Sigmoid colon (tissue), 7 donors: Measurements from ENCODE around the gene PAK4. TPM values are rescaled to one million over a fixed set of nuclear protein-coding genes. Genes with fewer than 3 reads are reported as not detected.

Experiments used
- DNase-seq: peaks from one replicate; pipeline ENCODE4 v3.0.0-alpha.2; 2019
- H3K27ac ChIP-seq, 4 donors: fragments of 200-600 bp; sonication (generic); one replicate each; pipeline ENCODE4 v1.5.1; 2016 to 2019; ENCODE audit warnings: mild to moderate bottlenecking in 1 of 4
- H3K27me3 ChIP-seq, 3 donors: fragments of 200-600 bp; sonication (generic); one replicate each; pipeline ENCODE4 v1.5.1; 2019; ENCODE audit warnings: mild to moderate bottlenecking in 1 of 3
- H3K36me3 ChIP-seq, 4 donors: fragments of 200-600 bp; sonication (generic); one replicate each; pipeline ENCODE4 v1.5.1; 2016 to 2019
- H3K4me1 ChIP-seq, 4 donors: fragments of 200-600 bp; sonication (generic); one replicate each; pipeline ENCODE4 v1.5.1; 2017 to 2019
- H3K4me3 ChIP-seq, 4 donors: fragments of 200-600 bp; sonication (generic); one replicate each; pipeline ENCODE4 v1.5.1; 2017 to 2019; ENCODE audit warnings: mild to moderate bottlenecking in 2 of 4, moderate library complexity in 1 of 4
- H3K9me3 ChIP-seq, 4 donors: fragments of 200-600 bp in 3 of 4; sonication (generic) in 3 of 4; one replicate each; pipeline versions ENCODE4 v1.5.1 to v1.6.1; 2013 to 2019
- EP300 ChIP-seq, 4 donors: sonication (generic); formaldehyde crosslinking; IDR thresholded peaks; one replicate each; pipeline ENCODE4 v1.6.1; 2017; ENCODE audit warnings: antibody characterized with exemption in 4 of 4
- POLR2A ChIP-seq, 2 donors: fragments of 450-650 bp; IDR thresholded peaks; one replicate each; pipeline ENCODE4 v1.6.1; 2016; ENCODE audit warnings: antibody characterized with exemption in 2 of 2, mild to moderate bottlenecking in 2 of 2, moderate library complexity in 2 of 2
- POLR2AphosphoS5 ChIP-seq, 4 donors: sonication (generic); formaldehyde crosslinking; IDR thresholded peaks; one replicate each; pipeline ENCODE4 v1.6.1; 2017; ENCODE audit warnings: antibody characterized with exemption in 4 of 4
- WGBS, 2 donors: extraction: QIAGEN DNeasy Blood & Tissue Kit; methylation state at CpG; one replicate each; pipeline ENCODE4 v1.1.7; 2013; 5-methylcytosine and 5-hydroxymethylcytosine counted together
- intact Hi-C: fragments of 100-400 bp; cut with DNase I; formaldehyde crosslinking; loops from one replicate; pipeline ENCODE4 v1.15.1; 2023
- polyA plus RNA-seq, 3 donors: library from polyadenylated mRNA; stranded (reverse); fragments of 200-250 nt; gene quantifications; one replicate each; pipeline ENCODE4 v1.2.3, GENCODE V29; 2013
- total RNA-seq, 4 donors: library from RNA; depleted of rRNA; stranded (reverse); fragments of >200 nt; gene quantifications; one replicate each; pipeline ENCODE4 v1.1.0, GENCODE V29; 2016
- TF ChIP-seq, protein P1 (sequence below), 4 experiments: fragments of 450-650 bp in 3 of 4; fragments of 200-600 bp in 1 of 4; IDR thresholded peaks; one replicate each; pipeline ENCODE4 v1.5.1; 2016 to 2019; ENCODE audit warnings: antibody characterized with exemption in 4 of 4, mild to moderate bottlenecking in 3 of 4, moderate library complexity in 2 of 4
- donor health status: healthy with polysubstance abuse.
- donor health status: Bipolar disorder and iron deficiency.
- donor health status: healthy.

PAK4 gene
- total and polyA plus RNA-seq, 7 donors, result 6.2 to 62.0 (median 27.1) TPM

DNA sequence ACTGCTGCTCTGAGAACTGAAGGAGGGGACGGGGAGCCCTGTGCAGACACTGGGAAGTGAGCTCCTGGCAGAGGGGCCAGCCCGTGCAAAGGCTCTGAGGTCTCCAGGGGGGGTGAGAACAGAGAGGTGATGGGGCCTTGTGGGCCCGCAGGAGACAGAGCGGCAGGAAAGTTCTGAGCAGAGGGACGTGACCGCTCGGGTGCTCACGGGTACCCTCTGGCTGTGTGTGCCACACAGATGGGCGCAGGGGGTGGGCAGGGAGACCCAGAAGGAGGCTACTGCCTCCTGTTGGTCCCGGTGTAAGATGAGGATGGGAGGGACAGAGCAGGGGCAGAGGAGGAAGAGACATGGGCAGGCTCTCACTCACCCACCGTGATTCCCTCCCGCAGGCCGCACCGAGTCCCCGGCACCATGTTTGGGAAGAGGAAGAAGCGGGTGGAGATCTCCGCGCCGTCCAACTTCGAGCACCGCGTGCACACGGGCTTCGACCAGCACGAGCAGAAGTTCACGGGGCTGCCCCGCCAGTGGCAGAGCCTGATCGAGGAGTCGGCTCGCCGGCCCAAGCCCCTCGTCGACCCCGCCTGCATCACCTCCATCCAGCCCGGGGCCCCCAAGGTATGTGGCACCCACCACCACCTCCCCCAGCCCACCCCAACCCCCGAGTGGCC is 43.7 kb downstream of the PAK4 start:
- peaks cover 13 to 51% (median 18%) of the 10 kb centered on the region in 4 donors for H3K36me3 ChIP-seq
- no peak for DNase-seq
- no peak for TF ChIP-seq EP300 (IDR thresholded peaks at IDR 0.05)
- no peak for TF ChIP-seq POLR2A (IDR thresholded peaks at IDR 0.05)
- TF ChIP-seq POLR2AphosphoS5 (IDR thresholded peaks at IDR 0.05), result no peak
- TF ChIP-seq, protein P1, sequence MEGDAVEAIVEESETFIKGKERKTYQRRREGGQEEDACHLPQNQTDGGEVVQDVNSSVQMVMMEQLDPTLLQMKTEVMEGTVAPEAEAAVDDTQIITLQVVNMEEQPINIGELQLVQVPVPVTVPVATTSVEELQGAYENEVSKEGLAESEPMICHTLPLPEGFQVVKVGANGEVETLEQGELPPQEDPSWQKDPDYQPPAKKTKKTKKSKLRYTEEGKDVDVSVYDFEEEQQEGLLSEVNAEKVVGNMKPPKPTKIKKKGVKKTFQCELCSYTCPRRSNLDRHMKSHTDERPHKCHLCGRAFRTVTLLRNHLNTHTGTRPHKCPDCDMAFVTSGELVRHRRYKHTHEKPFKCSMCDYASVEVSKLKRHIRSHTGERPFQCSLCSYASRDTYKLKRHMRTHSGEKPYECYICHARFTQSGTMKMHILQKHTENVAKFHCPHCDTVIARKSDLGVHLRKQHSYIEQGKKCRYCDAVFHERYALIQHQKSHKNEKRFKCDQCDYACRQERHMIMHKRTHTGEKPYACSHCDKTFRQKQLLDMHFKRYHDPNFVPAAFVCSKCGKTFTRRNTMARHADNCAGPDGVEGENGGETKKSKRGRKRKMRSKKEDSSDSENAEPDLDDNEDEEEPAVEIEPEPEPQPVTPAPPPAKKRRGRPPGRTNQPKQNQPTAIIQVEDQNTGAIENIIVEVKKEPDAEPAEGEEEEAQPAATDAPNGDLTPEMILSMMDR (IDR thresholded peaks at IDR 0.05), result no peak
- H3K27ac ChIP-seq, result no peak overlapping the region
- peaks cover 0 to 25% (median 18%) of the 10 kb centered on the region in 4 donors for H3K4me1 ChIP-seq
- intact Hi-C loops, result no loop called here
- H3K9me3 ChIP-seq, result no peaks in the 10 kb centered on the region
- H3K4me3 ChIP-seq, result no peak overlapping the region
- WGBS, 2 donors, result 93 to 95% methylated on average over 36 of the region's 36 CpGs
- no peaks in the 10 kb centered on the region for H3K27me3 ChIP-seq

DNA sequence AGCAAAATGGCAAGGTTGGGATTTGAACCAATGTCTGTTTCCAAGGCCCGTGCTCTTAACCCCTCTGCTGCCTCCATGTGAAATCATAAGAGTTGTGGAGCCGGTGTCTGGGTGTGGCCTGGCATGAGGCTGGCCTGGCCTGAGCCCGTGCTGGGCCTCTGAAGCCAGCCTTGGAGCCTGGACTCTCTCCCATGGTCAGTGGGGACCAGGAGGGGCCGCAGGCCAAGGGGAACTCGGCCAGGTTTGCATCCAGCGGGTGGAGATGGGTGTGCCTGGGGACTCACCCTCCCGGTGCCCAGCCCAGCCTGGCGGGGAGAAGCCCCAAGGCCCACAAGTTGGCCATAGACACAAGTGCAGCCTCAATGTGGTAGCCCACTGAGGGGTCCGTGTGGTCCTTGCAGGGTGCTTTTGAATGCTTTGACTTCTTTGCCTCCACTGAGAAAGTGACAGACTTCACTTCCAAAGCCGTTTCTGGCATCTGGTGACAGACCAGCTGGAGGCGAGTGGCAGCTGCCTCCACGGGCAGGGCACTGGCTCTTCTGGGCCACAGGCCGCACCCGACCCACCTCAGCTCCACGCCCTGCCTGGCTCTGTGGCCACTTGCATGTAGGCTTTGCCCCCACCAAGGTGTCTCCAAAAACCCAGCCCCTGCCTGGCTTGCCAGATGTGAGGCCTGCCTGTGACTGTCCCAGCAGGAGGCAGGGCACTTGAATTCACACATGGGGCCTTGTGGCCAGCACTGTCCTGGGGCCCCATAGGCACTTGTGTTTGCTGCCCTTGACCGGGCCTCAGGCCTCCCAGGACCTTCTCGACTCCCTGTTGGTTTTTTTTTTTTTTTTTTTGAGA is 45.0 kb downstream of the PAK4 start:
- H3K9me3 ChIP-seq, result no peaks in the 10 kb centered on the region
- intact Hi-C loops, result no loop called here
- TF ChIP-seq POLR2AphosphoS5 (IDR thresholded peaks at IDR 0.05), result no peak
- TF ChIP-seq, protein P1 (IDR thresholded peaks at IDR 0.05), result no peak
- H3K36me3 ChIP-seq, result peaks cover 13 to 64% (median 23%) of the 10 kb centered on the region in 4 donors
- H3K4me3 ChIP-seq, result no peak overlapping the region
- 44 to 76% methylated on average over 17 of the region's 17 CpGs for WGBS, 2 donors
- H3K27me3 ChIP-seq, result no peaks in the 10 kb centered on the region
- no peak for DNase-seq
- peaks cover 0 to 23% (median 17%) of the 10 kb centered on the region in 4 donors for H3K4me1 ChIP-seq
- no peak overlapping the region for H3K27ac ChIP-seq

DNA sequence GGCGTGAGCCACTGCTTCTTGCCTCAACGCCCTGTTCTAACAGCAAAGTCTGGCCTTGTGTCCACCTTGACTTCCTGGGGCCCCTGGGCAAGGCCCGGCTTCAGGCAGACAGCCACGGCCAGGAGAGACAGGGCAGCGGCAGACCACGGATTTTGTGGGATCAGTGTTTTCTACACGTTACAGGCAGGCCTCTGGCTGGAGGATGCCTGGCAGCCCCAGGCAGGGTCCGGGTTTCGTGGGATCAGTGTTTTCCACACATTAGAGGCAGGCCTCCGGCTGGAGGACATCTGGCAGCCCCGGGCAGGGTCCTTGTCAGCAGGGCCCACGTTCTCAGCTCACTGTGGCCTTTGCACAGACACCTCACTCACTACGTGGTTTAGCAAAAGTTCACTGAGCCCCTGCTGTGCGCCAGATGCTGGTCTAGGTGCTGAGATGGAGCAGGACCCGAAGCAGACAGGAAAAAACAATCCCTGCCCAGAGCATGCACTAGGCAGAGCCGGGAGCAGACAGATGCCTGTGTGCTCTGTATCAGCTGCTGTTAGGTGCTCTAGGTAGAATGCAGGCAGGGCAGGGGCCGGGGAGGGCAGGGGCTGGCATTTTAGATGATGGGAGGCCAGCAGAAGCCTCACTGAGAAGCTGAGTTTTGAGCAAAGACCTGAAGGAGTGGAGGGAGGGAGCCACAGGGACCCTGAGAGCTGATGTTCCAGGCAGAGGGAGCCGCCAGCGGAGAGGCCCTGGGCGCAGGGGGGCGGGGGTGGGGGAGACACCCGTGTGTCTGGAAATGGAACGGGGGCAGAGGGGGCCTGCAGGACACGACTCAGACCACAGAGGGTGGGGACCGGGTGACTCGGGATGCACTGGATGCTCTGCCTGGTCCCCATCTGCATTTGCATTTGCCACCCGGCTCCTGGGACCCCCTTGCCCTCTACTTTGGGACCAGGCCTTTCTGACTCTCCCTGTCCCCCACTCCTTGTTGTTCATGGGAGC is 46.2 kb downstream of the PAK4 start:
- Histone ChIP-seq H3K27me3 (no peaks in the 10 kb centered on the region), H3K27ac (no peak overlapping the region), H3K9me3 (no peaks in the 10 kb centered on the region), H3K36me3 (peaks cover 13 to 76% (median 28%) of the 10 kb centered on the region in 4 donors), H3K4me3 (no peak overlapping the region), H3K4me1 (peaks cover 0 to 12% (median 8%) of the 10 kb centered on the region in 4 donors)
- no peak for DNase-seq
- intact Hi-C loops, result no loop called here
- TF ChIP-seq POLR2A (IDR thresholded peaks at IDR 0.05), result no peak
- TF ChIP-seq, protein P1 (IDR thresholded peaks at IDR 0.05), result no peak
- no peak for TF ChIP-seq POLR2AphosphoS5 (IDR thresholded peaks at IDR 0.05)
- TF ChIP-seq EP300 (IDR thresholded peaks at IDR 0.05), result no peak
- 85 to 87% methylated on average over 27 of the region's 27 CpGs for WGBS, 2 donors

- no peak for DNase-seq
- TF ChIP-seq EP300 (IDR thresholded peaks at IDR 0.05) (no peak), POLR2A (IDR thresholded peaks at IDR 0.05) (no peak), POLR2AphosphoS5 (IDR thresholded peaks at IDR 0.05) (no peak)
- TF ChIP-seq, protein P1 (IDR thresholded peaks at IDR 0.05), result no peak
- WGBS, 2 donors, result 91 to 95% methylated on average over 45 of the region's 45 CpGs
- H3K9me3 ChIP-seq, result no peaks in the 10 kb centered on the region
- no peak overlapping the region for H3K4me3 ChIP-seq
- peaks cover 0 to under 1% (median 0%) of the 10 kb centered on the region in 4 donors for H3K4me1 ChIP-seq
- no peaks in the 10 kb centered on the region for H3K27me3 ChIP-seq
- H3K36me3 ChIP-seq, result peaks cover 13 to 87% (median 34%) of the 10 kb centered on the region in 4 donors
- no peak overlapping the region for H3K27ac ChIP-seq
- intact Hi-C loops, result no loop called here
Measured at GRCh38 chr19:39172700-39173501, 47.3 kb downstream of the PAK4 start.
